ENCODE results near the gene INO80D.

Gene INO80D

GRCh38 chr2:205954707-205955106 lies 131.3 kb downstream of the INO80D start:
- Mint-ChIP-seq H3K4me1 (peaks cover 4% of the 10 kb centered on the region), H3K27me3 (ENCODE audit: low read depth, poor library complexity) (peaks cover 13% of the 10 kb centered on the region), H3K36me3 (ENCODE audit: low read depth) (peaks cover 9% of the 10 kb centered on the region), H3K9me3 (peaks cover 26% of the 10 kb centered on the region), H3K27ac (no peak overlapping the region), H3K4me3 (no peak overlapping the region)
- no peak for DNase-seq
- no peak for TF ChIP-seq CTCF (IDR thresholded peaks at IDR 0.05)

DNA sequence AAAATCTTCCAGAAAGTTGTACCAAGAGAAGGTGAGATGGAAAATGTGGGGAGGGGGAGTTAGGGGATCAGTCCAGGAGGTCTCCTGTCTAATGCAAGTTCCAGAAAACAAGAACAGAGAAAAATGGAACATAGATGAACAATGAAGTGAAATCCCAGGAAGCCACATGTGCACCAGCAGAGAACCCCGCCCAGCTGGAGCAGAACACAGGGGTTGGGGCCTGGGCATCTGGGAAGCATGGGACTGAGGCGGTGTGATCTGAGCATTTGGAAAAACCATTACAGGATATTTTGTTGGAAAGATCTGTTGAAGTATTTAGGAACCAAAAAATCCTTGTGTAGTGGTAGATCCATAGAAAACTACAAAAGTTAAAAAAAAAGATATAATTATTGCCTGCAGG lies 133.7 kb downstream of the INO80D start:
- Mint-ChIP-seq H3K4me1 (peaks cover 7% of the 10 kb centered on the region), H3K9me3 (peaks cover 26% of the 10 kb centered on the region), H3K36me3 (ENCODE audit: low read depth) (peaks cover 9% of the 10 kb centered on the region), H3K27ac (no peak overlapping the region), H3K4me3 (no peak overlapping the region), H3K27me3 (ENCODE audit: low read depth, poor library complexity) (peaks cover 14% of the 10 kb centered on the region)
- no peak for TF ChIP-seq CTCF (IDR thresholded peaks at IDR 0.05)
- DNase-seq: no peak

GRCh38 chr2:205948883-205949282 lies 137.1 kb downstream of the INO80D start:
- Mint-ChIP-seq H3K4me3 (no peak overlapping the region), H3K9me3 (peaks cover 22% of the 10 kb centered on the region), H3K4me1 (peaks cover 29% of the 10 kb centered on the region), H3K27me3 (ENCODE audit: low read depth, poor library complexity) (peaks cover 16% of the 10 kb centered on the region), H3K36me3 (ENCODE audit: low read depth) (peaks cover 9% of the 10 kb centered on the region), H3K27ac (no peak overlapping the region)
- DNase-seq: no peak
- no peak for TF ChIP-seq CTCF (IDR thresholded peaks at IDR 0.05)

DNA sequence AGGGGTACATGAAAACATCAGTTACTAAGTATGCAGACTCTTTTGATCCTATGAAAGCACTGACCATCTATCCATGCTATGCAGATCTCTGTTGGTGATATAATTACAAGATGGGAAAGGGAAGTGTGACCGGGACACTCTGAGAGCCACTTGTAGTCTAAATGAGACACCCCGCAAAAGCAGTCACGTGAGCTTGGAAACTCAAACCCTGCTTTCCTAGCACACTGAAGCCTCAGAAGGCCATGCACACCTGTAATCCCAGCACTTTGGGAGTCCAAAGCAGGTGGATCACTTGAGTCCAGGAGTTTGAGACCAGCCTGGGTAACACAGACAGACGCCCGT lies 137.5 kb downstream of the INO80D start:
- DNase-seq: no peak
- H3K9me3 Mint-ChIP-seq: peaks cover 22% of the 10 kb centered on the region
- TF ChIP-seq CTCF (IDR thresholded peaks at IDR 0.05): no peak
- no peak overlapping the region for H3K4me3 Mint-ChIP-seq
- peaks cover 16% of the 10 kb centered on the region for H3K27me3 Mint-ChIP-seq (ENCODE audit: low read depth, poor library complexity)
- peaks cover 9% of the 10 kb centered on the region for H3K36me3 Mint-ChIP-seq (ENCODE audit: low read depth)
- no peak overlapping the region for H3K27ac Mint-ChIP-seq
- peaks cover 29% of the 10 kb centered on the region for H3K4me1 Mint-ChIP-seq

- H3K9me3 Mint-ChIP-seq: peaks cover 19% of the 10 kb centered on the region
- peak; percentile 76 for DNase-seq
- peaks cover 29% of the 10 kb centered on the region for H3K4me1 Mint-ChIP-seq
- H3K36me3 Mint-ChIP-seq (ENCODE audit: low read depth): peaks cover 9% of the 10 kb centered on the region
- H3K27me3 Mint-ChIP-seq (ENCODE audit: low read depth, poor library complexity): peaks cover 15% of the 10 kb centered on the region
- TF ChIP-seq CTCF (IDR thresholded peaks at IDR 0.05): peak; percentile 93
- no peak overlapping the region for H3K27ac Mint-ChIP-seq
- H3K4me3 Mint-ChIP-seq: no peak overlapping the region
These were observed 138.1 kb downstream of the INO80D start for GRCh38 chr2:205947621-205948495.

- Mint-ChIP-seq H3K4me3 (no peak overlapping the region), H3K27ac (no peak overlapping the region), H3K36me3 (ENCODE audit: low read depth) (no peaks in the 10 kb centered on the region), H3K9me3 (peaks cover 12% of the 10 kb centered on the region), H3K4me1 (peaks cover 29% of the 10 kb centered on the region), H3K27me3 (ENCODE audit: low read depth, poor library complexity) (peaks cover 7% of the 10 kb centered on the region)
- no peak for TF ChIP-seq CTCF (IDR thresholded peaks at IDR 0.05)
- no peak for DNase-seq
These were observed 139.7 kb downstream of the INO80D start for GRCh38 chr2:205946226-205946625.
